HepG2 (cell line): ENCODE results near the gene IQGAP3. TPM values are rescaled to one million over a fixed set of nuclear protein-coding genes. Genes with fewer than 3 reads are reported as not detected.

Experiments used
- BCL6 ChIP-seq: IDR thresholded peaks from 2 replicates; pipeline ENCODE4 v1.6.1; 2016; ENCODE audit warnings: missing genetic modification reagents, missing compliant biosample characterization
- IRF2 ChIP-seq: IDR thresholded peaks from 2 replicates; pipeline ENCODE4 v1.6.1; 2018; ENCODE audit warnings: missing genetic modification reagents, missing compliant biosample characterization
- KDM3A ChIP-seq: IDR thresholded peaks from 2 replicates; pipeline ENCODE4 v1.6.1; 2018; ENCODE audit warnings: low read depth, missing compliant biosample characterization
- KDM5A ChIP-seq: fragments of 200-600 bp; sonication (generic); IDR thresholded peaks from 2 replicates; pipeline ENCODE4 v1.7.0; 2018; ENCODE audit warnings: antibody characterized with exemption, mild to moderate bottlenecking, low read length, borderline replicate concordance
- MIER2 ChIP-seq: IDR thresholded peaks from 2 replicates; pipeline ENCODE4 v1.6.1; 2016; ENCODE audit warnings: missing biosample characterization, missing genetic modification reagents
- ZBTB33 ChIP-seq: sonication (generic); formaldehyde crosslinking; IDR thresholded peaks from 2 replicates; pipeline ENCODE4 v1.4.0; 2020; ENCODE audit warnings: missing genetic modification reagents
- ZHX2 ChIP-seq, 2 experiments: sonication (generic) in 1 of 2; formaldehyde crosslinking in 1 of 2; IDR thresholded peaks; 2 replicates each; pipeline versions ENCODE4 v1.6.1 to v1.9.0; 2014 to 2022; ENCODE audit warnings: antibody characterized with exemption in 1 of 2, borderline replicate concordance in 1 of 2, inconsistent platforms in 1 of 2, low read depth in 1 of 2, missing genetic modification reagents in 1 of 2
- ZNF674 ChIP-seq: sonication (generic); formaldehyde crosslinking; IDR thresholded peaks from 2 replicates; pipeline ENCODE4 v1.5.0; 2020; ENCODE audit warnings: low read depth, mild to moderate bottlenecking, missing genetic modification reagents
- ZNF749 ChIP-seq: sonication (generic); formaldehyde crosslinking; IDR thresholded peaks from 2 replicates; pipeline ENCODE4 v1.8.0; 2022; ENCODE audit warnings: mild to moderate bottlenecking, missing genetic modification reagents, moderate library complexity, borderline replicate concordance
- polyA plus RNA-seq, 8 experiments: library from polyadenylated mRNA; depleted of rRNA in 3 of 8; stranded (reverse) in 7 of 8; unstranded in 1 of 8; fragments of >200 nt; fragmentation: Illumina TruSeq in 4 of 8; extraction: Trizol in 4 of 8; gene quantifications; 2 replicates each; pipeline versions ENCODE4 v1.2.1 to v1.2.3, GENCODE V29; 2011 to 2016; ENCODE audit warnings: low read depth in 4 of 8, missing spikeins in 1 of 8, mixed read lengths in 1 of 8; ENCODE audit not compliant: insufficient read depth in 1 of 8
- total RNA-seq, 5 experiments: library from RNA; depleted of rRNA; stranded (reverse); fragments of >200 nt; fragmentation: Illumina TruSeq; extraction: Trizol; gene quantifications; 2 replicates each; pipeline ENCODE4 v1.2.3, GENCODE V29; 2016; ENCODE audit warnings: low read depth in 1 of 5
- TF ChIP-seq, protein P1 (sequence below): IDR thresholded peaks from 2 replicates; pipeline ENCODE4 v1.6.1; 2016; ENCODE audit warnings: low read depth, control low read depth
- TF ChIP-seq, protein P2 (sequence below): sonication (generic); formaldehyde crosslinking; IDR thresholded peaks from 2 replicates; pipeline ENCODE4 v1.9.0; 2021; ENCODE audit warnings: missing genetic modification reagents, borderline replicate concordance
- TF ChIP-seq, protein P3 (sequence below): sonication (generic); formaldehyde crosslinking; IDR thresholded peaks from 2 replicates; pipeline ENCODE4 v1.5.0; 2020; ENCODE audit warnings: mild to moderate bottlenecking, missing genetic modification reagents, borderline replicate concordance

The IQGAP3 gene
- total and polyA plus RNA-seq, 2 of the 13 experiments (the other 11 are each of a cell fraction or from before 2014, with no cell fraction given), result 13.5 to 14.1 TPM

- TF ChIP-seq, protein P1, sequence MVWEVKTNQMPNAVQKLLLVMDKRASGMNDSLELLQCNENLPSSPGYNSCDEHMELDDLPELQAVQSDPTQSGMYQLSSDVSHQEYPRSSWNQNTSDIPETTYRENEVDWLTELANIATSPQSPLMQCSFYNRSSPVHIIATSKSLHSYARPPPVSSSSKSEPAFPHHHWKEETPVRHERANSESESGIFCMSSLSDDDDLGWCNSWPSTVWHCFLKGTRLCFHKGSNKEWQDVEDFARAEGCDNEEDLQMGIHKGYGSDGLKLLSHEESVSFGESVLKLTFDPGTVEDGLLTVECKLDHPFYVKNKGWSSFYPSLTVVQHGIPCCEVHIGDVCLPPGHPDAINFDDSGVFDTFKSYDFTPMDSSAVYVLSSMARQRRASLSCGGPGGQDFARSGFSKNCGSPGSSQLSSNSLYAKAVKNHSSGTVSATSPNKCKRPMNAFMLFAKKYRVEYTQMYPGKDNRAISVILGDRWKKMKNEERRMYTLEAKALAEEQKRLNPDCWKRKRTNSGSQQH (CRISPR knock-in tag), result no peak
- TF ChIP-seq, protein P2, sequence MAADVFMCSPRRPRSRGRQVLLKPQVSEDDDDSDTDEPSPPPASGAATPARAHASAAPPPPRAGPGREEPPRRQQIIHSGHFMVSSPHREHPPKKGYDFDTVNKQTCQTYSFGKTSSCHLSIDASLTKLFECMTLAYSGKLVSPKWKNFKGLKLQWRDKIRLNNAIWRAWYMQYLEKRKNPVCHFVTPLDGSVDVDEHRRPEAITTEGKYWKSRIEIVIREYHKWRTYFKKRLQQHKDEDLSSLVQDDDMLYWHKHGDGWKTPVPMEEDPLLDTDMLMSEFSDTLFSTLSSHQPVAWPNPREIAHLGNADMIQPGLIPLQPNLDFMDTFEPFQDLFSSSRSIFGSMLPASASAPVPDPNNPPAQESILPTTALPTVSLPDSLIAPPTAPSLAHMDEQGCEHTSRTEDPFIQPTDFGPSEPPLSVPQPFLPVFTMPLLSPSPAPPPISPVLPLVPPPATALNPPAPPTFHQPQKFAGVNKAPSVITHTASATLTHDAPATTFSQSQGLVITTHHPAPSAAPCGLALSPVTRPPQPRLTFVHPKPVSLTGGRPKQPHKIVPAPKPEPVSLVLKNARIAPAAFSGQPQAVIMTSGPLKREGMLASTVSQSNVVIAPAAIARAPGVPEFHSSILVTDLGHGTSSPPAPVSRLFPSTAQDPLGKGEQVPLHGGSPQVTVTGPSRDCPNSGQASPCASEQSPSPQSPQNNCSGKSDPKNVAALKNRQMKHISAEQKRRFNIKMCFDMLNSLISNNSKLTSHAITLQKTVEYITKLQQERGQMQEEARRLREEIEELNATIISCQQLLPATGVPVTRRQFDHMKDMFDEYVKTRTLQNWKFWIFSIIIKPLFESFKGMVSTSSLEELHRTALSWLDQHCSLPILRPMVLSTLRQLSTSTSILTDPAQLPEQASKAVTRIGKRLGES (CRISPR knock-in tag), result no peak
- TF ChIP-seq MIER2, result peak; percentile 56; the same call in 1 of the 2 replicates
- TF ChIP-seq KDM3A (CRISPR knock-in tag), result peak; percentile 45; the same call in 1 of the 2 replicates
- TF ChIP-seq ZBTB33 (CRISPR knock-in tag), result no peak
- TF ChIP-seq ZNF749 (CRISPR knock-in tag), result peak; percentile 67; the same call in 1 of the 2 replicates
- no peak for TF ChIP-seq KDM5A
- TF ChIP-seq BCL6 (CRISPR knock-in tag), result 0 out of 2 replicates have a peak, but pooled peaks have one; percentile 6
- TF ChIP-seq, protein P3, sequence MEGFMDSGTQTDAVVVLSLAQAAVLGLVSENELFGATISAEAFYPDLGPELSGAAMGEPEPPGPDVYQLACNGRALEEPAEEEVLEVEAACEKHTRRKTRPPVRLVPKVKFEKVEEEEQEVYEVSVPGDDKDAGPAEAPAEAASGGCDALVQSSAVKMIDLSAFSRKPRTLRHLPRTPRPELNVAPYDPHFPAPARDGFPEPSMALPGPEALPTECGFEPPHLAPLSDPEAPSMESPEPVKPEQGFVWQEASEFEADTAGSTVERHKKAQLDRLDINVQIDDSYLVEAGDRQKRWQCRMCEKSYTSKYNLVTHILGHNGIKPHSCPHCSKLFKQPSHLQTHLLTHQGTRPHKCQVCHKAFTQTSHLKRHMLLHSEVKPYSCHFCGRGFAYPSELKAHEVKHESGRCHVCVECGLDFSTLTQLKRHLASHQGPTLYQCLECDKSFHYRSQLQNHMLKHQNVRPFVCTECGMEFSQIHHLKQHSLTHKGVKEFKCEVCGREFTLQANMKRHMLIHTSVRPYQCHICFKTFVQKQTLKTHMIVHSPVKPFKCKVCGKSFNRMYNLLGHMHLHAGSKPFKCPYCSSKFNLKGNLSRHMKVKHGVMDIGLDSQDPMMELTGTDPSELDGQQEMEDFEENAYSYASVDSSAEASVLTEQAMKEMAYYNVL (CRISPR knock-in tag), result 0 out of 2 replicates have a peak, but pooled peaks have one; percentile 29
- TF ChIP-seq ZHX2 (IDR thresholded peaks at IDR 0.05; ENCODE audit: low read depth), result peak; percentile 86
- TF ChIP-seq ZHX2 (CRISPR knock-in tag; IDR thresholded peaks at IDR 0.05; ENCODE audit: borderline replicate concordance), result no peak
- TF ChIP-seq IRF2 (CRISPR knock-in tag), result peak; percentile 56; the same call in 1 of the 2 replicates
- no peak for TF ChIP-seq ZNF674 (CRISPR knock-in tag)
Observed at GRCh38 chr1:156504821-156505678, 67.3 kb downstream of the IQGAP3 start (continued).
